ENCODE results near the gene FUT4.
A peak's percentile ranks its signal among the peaks of the same experiment; 100 is the strongest.
"Not testable (repeated sequence)": the region's sequence is repeated elsewhere in the genome, so short reads cannot be mapped to it uniquely, and the experiment has no call there.

Gene FUT4

GRCh38 chr11:94533696-94534630, 9.8 kb upstream of the FUT4 start:
- DNase-seq: no peak

GRCh38 chr11:94536386-94536785, 7.3 kb upstream of the FUT4 start:
- DNase-seq: no peak

- DNase-seq: no peak
Observed at GRCh38 chr11:94537031-94537600, 6.6 kb upstream of the FUT4 start.

- no peak for DNase-seq
Observed at GRCh38 chr11:94539420-94539819, 4.3 kb upstream of the FUT4 start.

- DNase-seq: peak; percentile 63
Observed at GRCh38 chr11:94544646-94545263, 1.0 kb downstream of the FUT4 start.

- DNase-seq: peak; percentile 36
Observed at GRCh38 chr11:94545264-94546161, 1.8 kb downstream of the FUT4 start.

- DNase-seq: no peak
Observed at GRCh38 chr11:94546162-94546470, 2.4 kb downstream of the FUT4 start.

- no peak for DNase-seq
Observed at GRCh38 chr11:94546886-94547285, 3.2 kb downstream of the FUT4 start.

GRCh38 chr11:94549146-94549545, 5.4 kb downstream of the FUT4 start:
- DNase-seq: no peak

GRCh38 chr11:94550513-94550912, 6.8 kb downstream of the FUT4 start:
- peak; percentile 21 for DNase-seq

GRCh38 chr11:94553938-94554337, 10.2 kb downstream of the FUT4 start:
- no peak for DNase-seq

- not testable (repeated sequence) for DNase-seq
Observed at GRCh38 chr11:94555752-94556329, 12.1 kb downstream of the FUT4 start.

- DNase-seq: no peak
Observed at GRCh38 chr11:94557421-94557820, 13.7 kb downstream of the FUT4 start.

- no peak for DNase-seq
Observed at GRCh38 chr11:94557992-94558391, 14.3 kb downstream of the FUT4 start.

GRCh38 chr11:94558468-94558867, 14.7 kb downstream of the FUT4 start:
- DNase-seq: peak; percentile 53

GRCh38 chr11:94558932-94559331, 15.2 kb downstream of the FUT4 start:
- DNase-seq: no peak

- no peak for DNase-seq
Observed at GRCh38 chr11:94559361-94559760, 15.6 kb downstream of the FUT4 start.

GRCh38 chr11:94560834-94561233, 17.1 kb downstream of the FUT4 start:
- no peak for DNase-seq

GRCh38 chr11:94563176-94563847, 19.6 kb downstream of the FUT4 start:
- DNase-seq: no peak

GRCh38 chr11:94563848-94564467, 20.2 kb downstream of the FUT4 start:
- no peak for DNase-seq

- no peak for DNase-seq
Observed at GRCh38 chr11:94567181-94567670, 23.5 kb downstream of the FUT4 start, which contains the start of gene PIWIL4. PIWIL4 (plus strand) TSS chr11:94567368; CDS start chr11:94567519, 151 bp downstream.

Data from KG1 (cell line).